GM13977 (cell line): ENCODE measurements around the gene RELN.

Source experiments
- DNase-seq: peaks from one replicate; pipeline ENCODE4 v3.0.0; 2012; ENCODE audit warnings: low spot score
- CTCF ChIP-seq: IDR thresholded peaks from 2 replicates; pipeline ENCODE4 v1.5.1; 2012; ENCODE audit warnings: mild to moderate bottlenecking, control low read depth; ENCODE audit not compliant: insufficient read depth; ENCODE audit errors: extremely low read depth, missing control alignments
- in situ Hi-C: fragments of 300-500 bp; cut with MboI; formaldehyde crosslinking; loops from one replicate; pipeline ENCODE4 v1.12.0; 2022; ENCODE audit warnings: low sequenced_read_pairs, low pct_unique_long_range_greater_than_20kb, mixed read lengths, inconsistent platforms; ENCODE audit not compliant: unreplicated experiment

The RELN gene

GRCh38 chr7:103762065-103762760 is 227.2 kb downstream of the RELN start:
- no peak for TF ChIP-seq CTCF
- no peak for DNase-seq
- in situ Hi-C loops: no loop called here

- in situ Hi-C loops: no loop called here
- DNase-seq: no peak
- TF ChIP-seq CTCF: no peak
Measured at GRCh38 chr7:103752995-103753394, 236.5 kb downstream of the RELN start.

- TF ChIP-seq CTCF: no peak
- no peak for DNase-seq
- in situ Hi-C loops: no loop called here
Measured at GRCh38 chr7:103751311-103751880, 238.1 kb downstream of the RELN start.

- in situ Hi-C loops: no loop called here
- no peak for TF ChIP-seq CTCF
- DNase-seq: no peak
Measured at GRCh38 chr7:103748680-103749079, 240.8 kb downstream of the RELN start.

GRCh38 chr7:103735377-103735776 is 254.1 kb downstream of the RELN start:
- in situ Hi-C loops: no loop called here

GRCh38 chr7:103731169-103731568 is 258.3 kb downstream of the RELN start:
- no peak for DNase-seq
- in situ Hi-C loops: no loop called here
- no peak for TF ChIP-seq CTCF

More at GRCh38 chr7:103735377-103735776, 254.1 kb downstream of the RELN start:
- DNase-seq: no peak
- TF ChIP-seq CTCF: no peak
